ENCODE data around the gene SERTM1. TPM values are rescaled to one million over a fixed set of nuclear protein-coding genes. Genes with fewer than 3 reads are reported as not detected.

The SERTM1 gene
- total and polyA plus RNA-seq, 2 experiments from 2014 or later = 0.47 to 1.4 TPM

DNA sequence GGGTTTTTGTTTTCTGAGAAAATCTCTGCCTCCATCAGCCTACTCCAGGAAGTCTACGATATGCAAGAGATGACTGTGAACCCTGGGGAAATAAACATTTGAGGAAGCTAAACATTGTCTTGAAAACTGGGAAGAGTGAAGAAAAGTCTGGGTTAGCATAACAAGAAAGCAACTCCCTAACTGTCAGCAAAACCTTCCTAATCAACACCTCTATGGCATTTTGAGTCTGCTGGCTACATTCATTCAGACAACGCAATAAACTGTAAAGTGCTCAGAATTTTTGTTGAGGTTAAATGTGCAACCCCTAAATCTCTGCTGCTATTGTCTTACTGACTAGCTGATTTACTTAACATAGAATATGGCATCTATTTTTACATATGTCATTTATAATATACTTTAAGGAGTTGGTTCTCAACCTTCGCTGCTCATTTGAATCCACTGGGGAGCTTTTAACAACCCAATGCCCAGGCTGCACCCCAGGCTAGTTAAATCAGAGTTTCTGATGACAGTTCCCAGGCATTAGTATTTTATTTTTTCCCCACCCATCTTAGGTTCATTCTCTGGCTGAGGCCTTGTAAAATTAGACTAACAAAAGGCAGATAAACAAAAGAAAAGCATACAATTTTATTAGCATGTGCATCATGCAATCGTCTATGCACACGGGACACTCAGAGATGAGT is 45.3 kb upstream of the SERTM1 start (continued):
- TF ChIP-seq, protein P1, sequence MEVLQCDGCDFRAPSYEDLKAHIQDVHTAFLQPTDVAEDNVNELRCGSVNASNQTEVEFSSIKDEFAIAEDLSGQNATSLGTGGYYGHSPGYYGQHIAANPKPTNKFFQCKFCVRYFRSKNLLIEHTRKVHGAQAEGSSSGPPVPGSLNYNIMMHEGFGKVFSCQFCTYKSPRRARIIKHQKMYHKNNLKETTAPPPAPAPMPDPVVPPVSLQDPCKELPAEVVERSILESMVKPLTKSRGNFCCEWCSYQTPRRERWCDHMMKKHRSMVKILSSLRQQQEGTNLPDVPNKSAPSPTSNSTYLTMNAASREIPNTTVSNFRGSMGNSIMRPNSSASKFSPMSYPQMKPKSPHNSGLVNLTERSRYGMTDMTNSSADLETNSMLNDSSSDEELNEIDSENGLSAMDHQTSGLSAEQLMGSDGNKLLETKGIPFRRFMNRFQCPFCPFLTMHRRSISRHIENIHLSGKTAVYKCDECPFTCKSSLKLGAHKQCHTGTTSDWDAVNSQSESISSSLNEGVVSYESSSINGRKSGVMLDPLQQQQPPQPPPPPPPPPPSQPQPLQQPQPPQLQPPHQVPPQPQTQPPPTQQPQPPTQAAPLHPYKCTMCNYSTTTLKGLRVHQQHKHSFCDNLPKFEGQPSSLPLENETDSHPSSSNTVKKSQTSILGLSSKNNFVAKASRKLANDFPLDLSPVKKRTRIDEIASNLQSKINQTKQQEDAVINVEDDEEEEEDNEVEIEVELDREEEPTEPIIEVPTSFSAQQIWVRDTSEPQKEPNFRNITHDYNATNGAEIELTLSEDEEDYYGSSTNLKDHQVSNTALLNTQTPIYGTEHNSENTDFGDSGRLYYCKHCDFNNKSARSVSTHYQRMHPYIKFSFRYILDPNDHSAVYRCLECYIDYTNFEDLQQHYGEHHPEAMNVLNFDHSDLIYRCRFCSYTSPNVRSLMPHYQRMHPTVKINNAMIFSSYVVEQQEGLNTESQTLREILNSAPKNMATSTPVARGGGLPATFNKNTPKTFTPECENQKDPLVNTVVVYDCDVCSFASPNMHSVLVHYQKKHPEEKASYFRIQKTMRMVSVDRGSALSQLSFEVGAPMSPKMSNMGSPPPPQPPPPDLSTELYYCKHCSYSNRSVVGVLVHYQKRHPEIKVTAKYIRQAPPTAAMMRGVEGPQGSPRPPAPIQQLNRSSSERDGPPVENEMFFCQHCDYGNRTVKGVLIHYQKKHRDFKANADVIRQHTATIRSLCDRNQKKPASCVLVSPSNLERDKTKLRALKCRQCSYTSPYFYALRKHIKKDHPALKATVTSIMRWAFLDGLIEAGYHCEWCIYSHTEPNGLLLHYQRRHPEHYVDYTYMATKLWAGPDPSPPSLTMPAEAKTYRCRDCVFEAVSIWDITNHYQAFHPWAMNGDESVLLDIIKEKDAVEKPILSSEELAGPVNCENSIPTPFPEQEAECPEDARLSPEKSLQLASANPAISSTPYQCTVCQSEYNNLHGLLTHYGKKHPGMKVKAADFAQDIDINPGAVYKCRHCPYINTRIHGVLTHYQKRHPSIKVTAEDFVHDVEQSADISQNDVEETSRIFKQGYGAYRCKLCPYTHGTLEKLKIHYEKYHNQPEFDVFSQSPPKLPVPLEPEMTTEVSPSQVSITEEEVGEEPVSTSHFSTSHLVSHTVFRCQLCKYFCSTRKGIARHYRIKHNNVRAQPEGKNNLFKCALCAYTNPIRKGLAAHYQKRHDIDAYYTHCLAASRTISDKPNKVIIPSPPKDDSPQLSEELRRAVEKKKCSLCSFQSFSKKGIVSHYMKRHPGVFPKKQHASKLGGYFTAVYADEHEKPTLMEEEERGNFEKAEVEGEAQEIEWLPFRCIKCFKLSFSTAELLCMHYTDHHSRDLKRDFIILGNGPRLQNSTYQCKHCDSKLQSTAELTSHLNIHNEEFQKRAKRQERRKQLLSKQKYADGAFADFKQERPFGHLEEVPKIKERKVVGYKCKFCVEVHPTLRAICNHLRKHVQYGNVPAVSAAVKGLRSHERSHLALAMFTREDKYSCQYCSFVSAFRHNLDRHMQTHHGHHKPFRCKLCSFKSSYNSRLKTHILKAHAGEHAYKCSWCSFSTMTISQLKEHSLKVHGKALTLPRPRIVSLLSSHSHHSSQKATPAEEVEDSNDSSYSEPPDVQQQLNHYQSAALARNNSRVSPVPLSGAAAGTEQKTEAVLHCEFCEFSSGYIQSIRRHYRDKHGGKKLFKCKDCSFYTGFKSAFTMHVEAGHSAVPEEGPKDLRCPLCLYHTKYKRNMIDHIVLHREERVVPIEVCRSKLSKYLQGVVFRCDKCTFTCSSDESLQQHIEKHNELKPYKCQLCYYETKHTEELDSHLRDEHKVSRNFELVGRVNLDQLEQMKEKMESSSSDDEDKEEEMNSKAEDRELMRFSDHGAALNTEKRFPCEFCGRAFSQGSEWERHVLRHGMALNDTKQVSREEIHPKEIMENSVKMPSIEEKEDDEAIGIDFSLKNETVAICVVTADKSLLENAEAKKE (CRISPR knock-in tag; IDR thresholded peaks at IDR 0.05) = no peak
- TF ChIP-seq REST (IDR thresholded peaks at IDR 0.05; ENCODE audit: unreplicated experiment) = no peak
- TF ChIP-seq, protein P2, sequence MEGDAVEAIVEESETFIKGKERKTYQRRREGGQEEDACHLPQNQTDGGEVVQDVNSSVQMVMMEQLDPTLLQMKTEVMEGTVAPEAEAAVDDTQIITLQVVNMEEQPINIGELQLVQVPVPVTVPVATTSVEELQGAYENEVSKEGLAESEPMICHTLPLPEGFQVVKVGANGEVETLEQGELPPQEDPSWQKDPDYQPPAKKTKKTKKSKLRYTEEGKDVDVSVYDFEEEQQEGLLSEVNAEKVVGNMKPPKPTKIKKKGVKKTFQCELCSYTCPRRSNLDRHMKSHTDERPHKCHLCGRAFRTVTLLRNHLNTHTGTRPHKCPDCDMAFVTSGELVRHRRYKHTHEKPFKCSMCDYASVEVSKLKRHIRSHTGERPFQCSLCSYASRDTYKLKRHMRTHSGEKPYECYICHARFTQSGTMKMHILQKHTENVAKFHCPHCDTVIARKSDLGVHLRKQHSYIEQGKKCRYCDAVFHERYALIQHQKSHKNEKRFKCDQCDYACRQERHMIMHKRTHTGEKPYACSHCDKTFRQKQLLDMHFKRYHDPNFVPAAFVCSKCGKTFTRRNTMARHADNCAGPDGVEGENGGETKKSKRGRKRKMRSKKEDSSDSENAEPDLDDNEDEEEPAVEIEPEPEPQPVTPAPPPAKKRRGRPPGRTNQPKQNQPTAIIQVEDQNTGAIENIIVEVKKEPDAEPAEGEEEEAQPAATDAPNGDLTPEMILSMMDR (conservative IDR thresholded peaks at IDR 0.05; ENCODE audit: low read depth in 2 of 2) = no peak
- no peak for TF ChIP-seq POLR2AphosphoS5 (IDR thresholded peaks at IDR 0.05; ENCODE audit: low read depth)
- no peak for TF ChIP-seq ZNF331 (CRISPR knock-in tag; IDR thresholded peaks at IDR 0.05; ENCODE audit: low read depth)

All from GM23338 (cell line).